Measurements from ENCODE around the gene YPEL2. TPM values are rescaled to one million over a fixed set of nuclear protein-coding genes. Genes with fewer than 3 reads are reported as not detected.
"Not testable (repeated sequence)": the region's sequence is repeated elsewhere in the genome, so short reads cannot be mapped to it uniquely, and the experiment has no call there.

The YPEL2 gene
- total RNA-seq, 1 donor from 2014 or later, result 19.5 TPM

DNA sequence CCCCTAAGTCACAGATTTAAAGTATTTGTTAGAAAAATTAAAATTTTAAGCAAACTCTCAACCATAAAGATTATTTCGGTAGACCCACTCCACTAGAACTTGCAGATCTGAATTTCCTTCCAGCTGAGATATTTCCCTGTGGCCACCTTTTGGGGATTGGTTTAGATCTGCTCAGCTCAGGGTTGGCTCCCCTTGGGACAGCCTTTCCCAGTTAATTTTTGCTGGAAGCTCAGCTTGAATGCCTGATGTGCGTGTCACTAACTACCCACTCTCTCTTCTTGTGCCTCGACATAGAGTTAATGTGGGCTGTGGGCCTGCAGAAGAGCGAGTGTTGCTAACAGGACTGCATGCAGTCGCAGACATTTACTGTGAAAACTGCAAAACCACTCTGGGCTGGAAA lies 57.6 kb downstream of the YPEL2 start:
- intact Hi-C loops (cut with micrococcal nuclease), result no loop called here
- CTCF ChIA-PET, result no interaction called here

GRCh38 chr17:59391021-59391420 lies 59.6 kb downstream of the YPEL2 start:
- no peak overlapping the region for H3K27ac Mint-ChIP-seq

More for the DNA sequence above, 57.6 kb downstream of the YPEL2 start:
- H3K9me3 Mint-ChIP-seq, result no peaks in the 10 kb centered on the region
- H3K4me3 Mint-ChIP-seq, result no peak overlapping the region
- no peaks in the 10 kb centered on the region for H3K27me3 Mint-ChIP-seq
- POLR2A ChIA-PET, result no interaction called here
- TF ChIP-seq, protein P1, sequence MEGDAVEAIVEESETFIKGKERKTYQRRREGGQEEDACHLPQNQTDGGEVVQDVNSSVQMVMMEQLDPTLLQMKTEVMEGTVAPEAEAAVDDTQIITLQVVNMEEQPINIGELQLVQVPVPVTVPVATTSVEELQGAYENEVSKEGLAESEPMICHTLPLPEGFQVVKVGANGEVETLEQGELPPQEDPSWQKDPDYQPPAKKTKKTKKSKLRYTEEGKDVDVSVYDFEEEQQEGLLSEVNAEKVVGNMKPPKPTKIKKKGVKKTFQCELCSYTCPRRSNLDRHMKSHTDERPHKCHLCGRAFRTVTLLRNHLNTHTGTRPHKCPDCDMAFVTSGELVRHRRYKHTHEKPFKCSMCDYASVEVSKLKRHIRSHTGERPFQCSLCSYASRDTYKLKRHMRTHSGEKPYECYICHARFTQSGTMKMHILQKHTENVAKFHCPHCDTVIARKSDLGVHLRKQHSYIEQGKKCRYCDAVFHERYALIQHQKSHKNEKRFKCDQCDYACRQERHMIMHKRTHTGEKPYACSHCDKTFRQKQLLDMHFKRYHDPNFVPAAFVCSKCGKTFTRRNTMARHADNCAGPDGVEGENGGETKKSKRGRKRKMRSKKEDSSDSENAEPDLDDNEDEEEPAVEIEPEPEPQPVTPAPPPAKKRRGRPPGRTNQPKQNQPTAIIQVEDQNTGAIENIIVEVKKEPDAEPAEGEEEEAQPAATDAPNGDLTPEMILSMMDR (IDR thresholded peaks at IDR 0.05), result no peak
- DNase-seq (no peak), ATAC-seq (ENCODE audit: low read depth) (no peak)
- H3K4me1 Mint-ChIP-seq, result no peaks in the 10 kb centered on the region
- H3K36me3 Mint-ChIP-seq (ENCODE audit: low read depth), result peaks cover 39% of the 10 kb centered on the region
- no peak overlapping the region for H3K27ac Mint-ChIP-seq

DNA sequence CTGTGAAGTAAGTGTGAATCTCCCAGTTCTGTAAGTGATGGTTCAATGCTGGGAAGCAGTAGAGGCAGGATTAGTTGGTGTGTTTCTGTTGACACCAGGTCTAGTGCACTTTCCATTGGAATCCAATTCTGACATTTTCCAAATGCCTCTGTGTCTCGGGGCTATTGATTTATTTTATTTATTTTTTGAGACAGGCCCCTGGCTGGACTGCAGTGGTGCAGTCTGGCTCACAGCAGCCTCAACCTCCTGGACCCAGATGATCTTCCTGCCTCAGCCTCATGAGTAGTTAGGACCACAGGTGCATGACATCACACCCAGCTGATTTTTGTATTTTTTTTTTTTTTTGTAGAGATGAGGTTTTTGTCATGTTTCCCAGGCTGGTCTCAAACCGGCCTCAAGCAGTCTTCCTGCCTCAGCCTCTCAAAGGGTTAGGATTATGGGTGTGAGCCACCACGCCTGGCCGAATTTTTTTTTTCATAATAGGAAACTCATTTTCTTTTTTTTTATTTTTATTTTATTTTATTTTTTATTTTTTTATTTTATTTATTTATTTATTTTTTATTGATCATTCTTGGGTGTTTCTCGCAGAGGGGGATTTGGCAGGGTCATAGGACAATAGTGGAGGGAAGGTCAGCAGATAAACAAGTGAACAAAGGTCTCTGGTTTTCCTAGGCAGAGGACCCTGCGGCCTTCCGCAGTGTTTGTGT lies 61.7 kb downstream of the YPEL2 start:
- TF ChIP-seq, protein P1 (IDR thresholded peaks at IDR 0.05), result no peak
- DNase-seq, result no peak
- no peak for ATAC-seq (ENCODE audit: low read depth)
- Mint-ChIP-seq H3K36me3 (ENCODE audit: low read depth) (peaks cover 61% of the 10 kb centered on the region), H3K27ac (no peak overlapping the region), H3K4me1 (peaks cover 5% of the 10 kb centered on the region), H3K9me3 (no peaks in the 10 kb centered on the region), H3K4me3 (no peak overlapping the region), H3K27me3 (no peaks in the 10 kb centered on the region)
- intact Hi-C loops (cut with micrococcal nuclease), result no loop called here
- ChIA-PET CTCF (no interaction called here), POLR2A (no interaction called here)

More at GRCh38 chr17:59391021-59391420, 59.6 kb downstream of the YPEL2 start:
- ChIA-PET POLR2A (no interaction called here), CTCF (no interaction called here)
- intact Hi-C loops (cut with micrococcal nuclease), result no loop called here
- ATAC-seq (ENCODE audit: low read depth) (no peak), DNase-seq (no peak)
- H3K4me1 Mint-ChIP-seq, result peaks cover 2% of the 10 kb centered on the region
- H3K36me3 Mint-ChIP-seq (ENCODE audit: low read depth), result peaks cover 47% of the 10 kb centered on the region
- no peaks in the 10 kb centered on the region for H3K27me3 Mint-ChIP-seq
- TF ChIP-seq, protein P1 (IDR thresholded peaks at IDR 0.05), result no peak
- no peaks in the 10 kb centered on the region for H3K9me3 Mint-ChIP-seq
- H3K4me3 Mint-ChIP-seq, result no peak overlapping the region

DNA sequence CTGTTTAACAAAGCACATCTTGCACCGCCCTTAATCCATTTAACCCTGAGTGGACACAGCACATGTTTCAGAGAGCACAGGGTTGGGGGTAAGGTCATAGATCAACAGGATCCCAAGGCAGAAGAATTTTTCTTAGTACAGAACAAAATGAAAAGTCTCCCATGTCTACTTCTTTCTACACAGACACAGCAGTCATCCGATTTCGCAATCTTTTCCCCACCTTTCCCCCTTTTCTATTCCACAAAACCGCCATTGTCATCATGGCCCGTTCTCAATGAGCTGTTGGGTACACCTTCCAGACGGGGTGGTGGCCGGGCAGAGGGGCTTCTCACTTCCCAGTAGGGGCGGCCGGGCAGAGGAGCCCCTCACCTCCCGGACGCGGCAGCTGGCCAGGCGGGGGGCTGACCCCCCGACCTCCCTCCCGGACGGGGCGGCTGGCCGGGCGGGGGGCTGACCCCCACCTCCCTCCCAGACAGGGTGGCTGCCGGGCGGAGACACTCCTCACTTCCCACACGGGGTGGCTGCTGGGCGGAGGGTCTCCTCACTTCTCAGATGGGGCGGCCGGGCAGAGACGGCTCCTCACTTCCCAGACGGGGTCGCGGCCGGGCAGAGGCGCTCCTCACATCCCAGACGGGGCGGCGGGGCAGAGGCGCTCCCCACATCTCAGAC lies 62.4 kb downstream of the YPEL2 start:
- POLR2A ChIA-PET; CTCF ChIA-PET; H3K27me3 Mint-ChIP-seq; H3K4me3 Mint-ChIP-seq; ATAC-seq (ENCODE audit: low read depth); H3K4me1 Mint-ChIP-seq; intact Hi-C loops (cut with micrococcal nuclease); H3K9me3 Mint-ChIP-seq; H3K27ac Mint-ChIP-seq; DNase-seq: not testable (repeated sequence)
- peaks cover 67% of the 10 kb centered on the region for H3K36me3 Mint-ChIP-seq (ENCODE audit: low read depth)

DNA sequence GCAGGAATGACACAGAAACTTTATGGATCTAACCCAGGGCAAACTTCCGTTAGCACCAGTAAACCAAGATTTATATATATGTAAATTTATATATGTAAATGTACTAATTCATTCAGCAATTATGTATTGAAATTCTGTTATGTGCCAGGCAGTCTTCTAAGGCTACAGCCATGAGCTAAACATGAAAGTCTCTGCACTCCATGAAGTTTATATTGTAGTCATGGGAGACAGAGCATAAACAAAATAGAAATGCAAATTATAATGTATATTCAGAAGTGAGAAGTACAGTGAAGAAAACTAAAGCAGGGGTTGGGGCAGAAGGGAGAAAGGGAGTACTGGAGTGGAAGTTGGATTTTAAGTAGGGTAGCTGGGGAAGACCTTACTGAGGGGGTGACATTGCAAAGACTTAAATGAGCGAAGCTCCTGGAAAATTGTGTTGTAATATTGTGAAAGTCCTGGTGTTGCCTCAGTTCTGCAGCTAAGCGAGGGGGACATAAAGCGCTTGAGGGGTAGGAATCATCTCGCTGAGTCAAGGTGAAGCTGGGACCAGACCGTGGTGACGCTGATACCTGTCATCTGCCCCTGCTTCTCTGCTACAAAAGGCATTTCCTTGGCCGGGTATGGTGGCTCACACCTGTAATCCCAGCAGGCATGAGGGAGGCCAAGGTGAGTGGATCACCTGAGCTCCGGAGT lies 64.8 kb downstream of the YPEL2 start:
- TF ChIP-seq, protein P1 (IDR thresholded peaks at IDR 0.05), result no peak
- intact Hi-C loops (cut with micrococcal nuclease), result no loop called here
- H3K4me3 Mint-ChIP-seq, result no peak overlapping the region
- peaks cover 68% of the 10 kb centered on the region for H3K36me3 Mint-ChIP-seq (ENCODE audit: low read depth)
- no peaks in the 10 kb centered on the region for H3K9me3 Mint-ChIP-seq
- POLR2A ChIA-PET, result no interaction called here
- ATAC-seq (ENCODE audit: low read depth) (no peak), DNase-seq (no peak)
- H3K4me1 Mint-ChIP-seq, result peaks cover 5% of the 10 kb centered on the region
- H3K27ac Mint-ChIP-seq, result peak overlapping the region; percentile 44
- no peaks in the 10 kb centered on the region for H3K27me3 Mint-ChIP-seq
- CTCF ChIA-PET, result no interaction called here
